Uterus (tissue), 4 donors: ENCODE measurements around the gene CCDC198. TPM values are rescaled to one million over a fixed set of nuclear protein-coding genes. Genes with fewer than 3 reads are reported as not detected.

ENCODE experiments used
- DNase-seq, 2 donors: peaks; one replicate each; pipeline ENCODE4 v3.0.0-alpha.2; 2019 to 2020
- H3K27ac ChIP-seq, 2 donors: fragments of 200-600 bp; sonication (generic); 1 replicate in 1 of 2; 2 replicates in 1 of 2; pipeline ENCODE4 v1.5.1; 2016 to 2018
- H3K27me3 ChIP-seq, 2 donors: fragments of 200-600 bp; sonication (generic); one replicate each; pipeline ENCODE4 v1.5.1; 2018 to 2019; ENCODE audit warnings: control low read depth in 1 of 2
- H3K36me3 ChIP-seq, 2 donors: fragments of 200-600 bp; sonication (generic); one replicate each; pipeline ENCODE4 v1.5.1; 2019; ENCODE audit warnings: control low read depth in 1 of 2
- H3K4me1 ChIP-seq, 2 donors: fragments of 200-600 bp; sonication (generic); one replicate each; pipeline ENCODE4 v1.5.1; 2018 to 2019; ENCODE audit warnings: control low read depth in 1 of 2
- H3K4me3 ChIP-seq, 2 donors: fragments of 200-600 bp; sonication (generic); 1 replicate in 1 of 2; 2 replicates in 1 of 2; pipeline ENCODE4 v1.5.1; 2018 to 2019; ENCODE audit warnings: mild to moderate bottlenecking in 1 of 2
- H3K9me3 ChIP-seq, 2 donors: fragments of 200-600 bp; sonication (generic); one replicate each; pipeline ENCODE4 v1.5.1; 2019; ENCODE audit warnings: control low read depth in 1 of 2
- CTCF ChIP-seq, 4 experiments: fragments of 200-600 bp in 2 of 4; fragments of 450-650 bp in 2 of 4; sonication (generic) in 2 of 4; IDR thresholded peaks; one replicate each; pipeline ENCODE4 v1.5.1; 2016 to 2019; ENCODE audit warnings: antibody characterized with exemption in 4 of 4, mild to moderate bottlenecking in 2 of 4, moderate library complexity in 1 of 4
- POLR2A ChIP-seq, 2 donors: fragments of 450-650 bp; IDR thresholded peaks; one replicate each; pipeline ENCODE4 v1.6.1; 2016; ENCODE audit warnings: antibody characterized with exemption in 2 of 2, mild to moderate bottlenecking in 1 of 2, moderate library complexity in 1 of 2
- intact Hi-C: fragments of 100-400 bp; cut with DNase I; formaldehyde crosslinking; loops from one replicate; pipeline ENCODE4 v1.15.1; 2023; ENCODE audit warnings: low total_unique reads
- total RNA-seq, 4 donors: library from RNA; depleted of rRNA in 3 of 4; stranded (reverse); fragments of >200 nt in 3 of 4; gene quantifications; one replicate each; pipeline versions ENCODE4 v1.1.0 to v1.2.4, GENCODE V29; 2014 to 2023
- donor health status: DM: yes; HTN: yes; CAD: no.

The CCDC198 gene
- total RNA-seq, 4 donors from 2014 or later, result 0.26 to 2.8 (median 1.1) TPM

DNA sequence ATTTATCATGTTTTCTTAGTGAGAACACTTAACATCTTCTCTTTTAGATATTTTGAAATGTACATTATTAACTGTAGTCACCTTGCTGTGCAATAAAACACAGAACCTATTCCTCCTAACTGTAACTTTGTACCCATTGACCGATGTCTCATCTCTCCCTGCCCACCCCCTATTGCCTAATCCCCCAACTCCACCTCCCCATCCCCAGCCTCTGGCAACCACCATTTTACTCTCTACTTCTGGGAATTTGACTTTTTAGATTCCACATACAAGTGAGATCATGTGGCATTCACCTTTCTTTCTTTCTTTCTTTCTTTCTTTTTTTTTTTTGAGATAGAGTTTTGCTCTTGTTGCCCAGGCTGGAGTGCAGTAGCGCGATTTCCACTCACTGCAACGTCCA lies 4.4 kb upstream of the CCDC198 start:
- H3K9me3 ChIP-seq, result no peaks in the 10 kb centered on the region
- no peak overlapping the region for H3K27ac ChIP-seq
- H3K4me1 ChIP-seq, result no peaks in the 10 kb centered on the region
- H3K4me3 ChIP-seq, result no peak overlapping the region
- TF ChIP-seq POLR2A (IDR thresholded peaks at IDR 0.05) (no peak), CTCF (IDR thresholded peaks at IDR 0.05) (no peak)
- no peak for DNase-seq
- intact Hi-C loops, result no loop called here
- H3K27me3 ChIP-seq, result no peaks in the 10 kb centered on the region
- H3K36me3 ChIP-seq, result no peaks in the 10 kb centered on the region

- no peaks in the 10 kb centered on the region for H3K27me3 ChIP-seq
- H3K4me3 ChIP-seq, result no peak overlapping the region
- no peaks in the 10 kb centered on the region for H3K4me1 ChIP-seq
- no peak overlapping the region for H3K27ac ChIP-seq
- H3K9me3 ChIP-seq, result no peaks in the 10 kb centered on the region
- DNase-seq, result no peak
- no peak for TF ChIP-seq CTCF (IDR thresholded peaks at IDR 0.05)
- intact Hi-C loops, result no loop called here
- no peaks in the 10 kb centered on the region for H3K36me3 ChIP-seq
Measured at GRCh38 chr14:57495416-57495815, 1.8 kb upstream of the CCDC198 start.

DNA sequence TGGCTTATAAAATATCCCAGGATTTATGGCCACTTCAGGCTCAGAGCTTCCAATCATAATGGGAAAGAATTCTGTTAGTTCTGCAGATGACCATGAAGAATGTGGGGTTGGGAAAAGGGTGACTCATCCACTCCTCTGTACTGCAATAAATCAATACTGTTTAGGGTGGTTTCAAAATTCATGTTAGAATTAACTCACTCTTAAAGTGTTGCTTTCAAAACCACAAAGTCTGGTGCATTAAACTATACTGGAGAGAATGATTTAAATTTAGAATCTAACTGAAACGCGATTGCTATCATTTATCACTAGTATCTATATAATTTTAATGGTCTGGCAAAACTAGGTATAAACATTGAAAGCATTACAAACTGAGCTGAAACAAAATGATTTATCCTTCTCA lies 798 bp downstream of the CCDC198 start:
- no peak overlapping the region for H3K4me3 ChIP-seq
- H3K27me3 ChIP-seq, result no peaks in the 10 kb centered on the region
- no peaks in the 10 kb centered on the region for H3K36me3 ChIP-seq
- intact Hi-C loops, result no loop called here
- DNase-seq, result no peak
- H3K9me3 ChIP-seq, result no peaks in the 10 kb centered on the region
- H3K27ac ChIP-seq, result no peak overlapping the region
- H3K4me1 ChIP-seq, result no peaks in the 10 kb centered on the region
- no peak for TF ChIP-seq POLR2A (IDR thresholded peaks at IDR 0.05)
- TF ChIP-seq CTCF (IDR thresholded peaks at IDR 0.05), result no peak

GRCh38 chr14:57491640-57492039 lies 2.0 kb downstream of the CCDC198 start:
- H3K27me3 ChIP-seq, result no peaks in the 10 kb centered on the region

DNA sequence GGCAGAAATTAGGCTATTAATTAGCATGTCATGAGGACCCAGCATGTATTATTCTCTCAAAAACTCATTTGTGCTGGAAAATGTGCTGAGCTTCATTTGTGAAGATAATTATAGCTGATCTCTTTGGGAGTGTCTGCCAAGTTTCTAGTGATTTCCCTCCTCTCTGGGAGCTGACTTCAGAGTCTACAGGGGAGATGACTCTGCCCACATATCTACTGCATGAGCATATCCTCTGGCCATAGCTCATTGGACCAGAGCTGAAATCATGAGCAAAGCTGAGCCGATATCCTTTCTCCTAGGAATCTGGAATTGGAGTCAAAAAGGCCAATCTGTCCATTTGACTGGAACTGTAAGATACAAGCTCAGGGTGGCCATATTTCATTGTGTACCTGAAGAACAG lies 5.9 kb downstream of the CCDC198 start:
- TF ChIP-seq POLR2A (IDR thresholded peaks at IDR 0.05) (no peak), CTCF (IDR thresholded peaks at IDR 0.05) (no peak)
- Histone ChIP-seq H3K4me1 (no peaks in the 10 kb centered on the region), H3K36me3 (no peaks in the 10 kb centered on the region), H3K4me3 (no peak overlapping the region), H3K9me3 (no peaks in the 10 kb centered on the region), H3K27ac (no peak overlapping the region), H3K27me3 (no peaks in the 10 kb centered on the region)
- intact Hi-C loops, result loop anchor here (10.0 kb wide), 1 partner anchor 587 kb away; no protein-coding TSS in a partner anchor
- DNase-seq, result no peak

More at GRCh38 chr14:57491640-57492039, 2.0 kb downstream of the CCDC198 start:
- Histone ChIP-seq H3K4me1 (no peaks in the 10 kb centered on the region), H3K4me3 (no peak overlapping the region), H3K36me3 (no peaks in the 10 kb centered on the region), H3K9me3 (no peaks in the 10 kb centered on the region), H3K27ac (no peak overlapping the region)
- DNase-seq, result no peak
- TF ChIP-seq CTCF (IDR thresholded peaks at IDR 0.05) (no peak), POLR2A (IDR thresholded peaks at IDR 0.05) (no peak)
- intact Hi-C loops, result no loop called here
